WERI-Rb-1 (cell line): ENCODE results near the gene ARVCF.

Experiments used
- DNase-seq: peaks from one replicate; pipeline ENCODE4 v3.0.0-alpha.2; 2020
- H3K27ac ChIP-seq: fragments of 250-450 bp; sonication (Bioruptor Pico); 2 replicates; pipeline ENCODE4 v1.5.1; 2020; ENCODE audit warnings: mild to moderate bottlenecking, moderate library complexity
- H3K27me3 ChIP-seq: fragments of 250-450 bp; sonication (Bioruptor Pico); 2 replicates; pipeline ENCODE4 v1.5.1; 2021; ENCODE audit warnings: mild to moderate bottlenecking, low read depth, moderate library complexity; ENCODE audit not compliant: insufficient read depth, severe bottlenecking
- H3K36me3 ChIP-seq: fragments of 250-450 bp; sonication (Bioruptor Pico); 2 replicates; pipeline ENCODE4 v1.5.1; 2020; ENCODE audit warnings: mild to moderate bottlenecking, moderate library complexity
- H3K4me3 ChIP-seq: 2 replicates; pipeline ENCODE4 v1.5.1; 2011; ENCODE audit warnings: low read depth, mild to moderate bottlenecking, control low read depth, low read length
- H3K9me3 ChIP-seq: fragments of 250-450 bp; sonication (Bioruptor Pico); 2 replicates; pipeline ENCODE4 v1.5.1; 2021; ENCODE audit warnings: mild to moderate bottlenecking, moderate library complexity; ENCODE audit not compliant: severe bottlenecking
- TF ChIP-seq, protein P1 (sequence below): IDR thresholded peaks from 2 replicates; pipeline ENCODE4 v1.5.1; 2011; ENCODE audit warnings: low read depth, mild to moderate bottlenecking, control low read depth, inconsistent platforms, low read length

Gene ARVCF

DNA sequence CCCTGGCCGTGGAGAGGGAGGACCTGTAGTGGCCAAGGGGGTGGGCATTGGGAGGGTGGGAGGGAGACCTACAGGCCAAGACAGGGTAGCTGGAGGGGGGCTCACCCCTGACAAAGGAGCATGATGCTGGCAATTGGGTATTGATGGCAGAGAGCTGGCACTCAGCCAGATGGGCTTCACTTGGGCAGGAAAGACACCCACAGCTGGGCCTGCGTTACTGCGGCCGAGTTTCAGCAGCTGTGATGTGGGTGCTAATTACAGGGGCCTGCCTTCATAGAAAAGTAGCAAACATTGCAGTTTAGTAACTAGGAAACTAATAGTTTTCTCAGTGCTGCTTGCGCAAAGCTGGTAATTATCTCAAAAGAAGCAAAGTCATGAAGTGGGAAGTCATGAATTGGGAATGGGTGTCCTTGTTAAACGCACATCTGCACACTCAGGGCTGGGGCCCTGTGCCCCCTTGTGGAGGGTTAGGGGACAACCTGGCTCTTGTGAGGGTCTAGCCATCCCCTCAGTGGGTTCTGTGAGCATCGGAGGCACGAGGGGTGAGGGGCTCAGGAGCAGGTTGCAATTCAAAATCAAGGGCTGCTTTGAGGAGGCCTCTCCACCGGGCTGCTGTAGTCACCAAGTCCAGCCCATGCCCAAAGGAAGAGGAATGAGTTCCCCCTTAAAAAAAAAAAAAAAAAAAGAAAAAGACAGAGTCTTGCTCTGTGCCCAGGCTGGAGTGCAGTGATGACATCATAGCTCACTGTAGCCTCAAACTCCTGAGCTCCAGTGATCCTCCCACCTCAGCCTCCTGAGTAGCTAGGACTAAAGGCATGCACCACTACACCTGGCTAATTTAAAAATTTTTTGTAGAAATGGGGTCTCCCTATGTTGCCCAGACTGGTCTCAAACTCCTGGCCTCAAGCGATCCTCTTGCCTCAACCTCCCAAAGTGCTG is 50.6 kb downstream of the ARVCF start:
- TF ChIP-seq, protein P1, sequence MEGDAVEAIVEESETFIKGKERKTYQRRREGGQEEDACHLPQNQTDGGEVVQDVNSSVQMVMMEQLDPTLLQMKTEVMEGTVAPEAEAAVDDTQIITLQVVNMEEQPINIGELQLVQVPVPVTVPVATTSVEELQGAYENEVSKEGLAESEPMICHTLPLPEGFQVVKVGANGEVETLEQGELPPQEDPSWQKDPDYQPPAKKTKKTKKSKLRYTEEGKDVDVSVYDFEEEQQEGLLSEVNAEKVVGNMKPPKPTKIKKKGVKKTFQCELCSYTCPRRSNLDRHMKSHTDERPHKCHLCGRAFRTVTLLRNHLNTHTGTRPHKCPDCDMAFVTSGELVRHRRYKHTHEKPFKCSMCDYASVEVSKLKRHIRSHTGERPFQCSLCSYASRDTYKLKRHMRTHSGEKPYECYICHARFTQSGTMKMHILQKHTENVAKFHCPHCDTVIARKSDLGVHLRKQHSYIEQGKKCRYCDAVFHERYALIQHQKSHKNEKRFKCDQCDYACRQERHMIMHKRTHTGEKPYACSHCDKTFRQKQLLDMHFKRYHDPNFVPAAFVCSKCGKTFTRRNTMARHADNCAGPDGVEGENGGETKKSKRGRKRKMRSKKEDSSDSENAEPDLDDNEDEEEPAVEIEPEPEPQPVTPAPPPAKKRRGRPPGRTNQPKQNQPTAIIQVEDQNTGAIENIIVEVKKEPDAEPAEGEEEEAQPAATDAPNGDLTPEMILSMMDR, result peak; percentile 69

DNA sequence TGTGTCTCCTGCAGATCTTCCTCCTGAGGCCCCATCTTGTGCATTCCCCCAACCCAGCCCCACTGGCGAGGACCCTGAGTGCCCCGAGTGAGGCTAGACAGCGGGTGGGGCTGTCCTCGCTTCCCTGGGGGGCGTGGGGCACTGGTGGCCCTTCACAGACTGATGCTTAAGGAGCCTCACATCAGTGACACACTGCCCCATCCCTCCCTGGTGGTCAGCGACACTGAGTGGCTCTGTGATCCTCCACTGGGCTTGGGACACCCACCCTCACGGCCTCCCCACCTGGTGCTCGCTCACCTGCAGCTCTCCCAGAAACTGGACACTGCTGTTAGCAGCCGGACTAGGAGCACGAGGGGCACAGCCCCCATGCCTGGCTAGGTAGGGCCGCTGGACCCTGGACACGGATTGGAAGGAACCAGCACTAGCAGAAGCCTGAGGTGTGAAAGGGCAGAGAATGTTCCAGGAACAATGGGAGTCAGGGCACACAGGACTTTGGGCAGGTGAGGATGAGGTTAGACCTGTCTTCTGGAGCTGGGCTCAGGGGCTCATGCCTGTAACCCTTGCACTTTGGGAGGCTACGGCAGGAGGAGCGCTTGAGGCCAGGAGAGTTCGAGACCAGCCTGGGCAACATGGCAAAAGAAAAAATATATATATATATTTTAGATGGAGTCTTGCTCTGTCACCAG is 51.8 kb downstream of the ARVCF start:
- no peaks in the 10 kb centered on the region for H3K9me3 ChIP-seq
- TF ChIP-seq, protein P1, result no peak
- DNase-seq, result no peak
- H3K4me3 ChIP-seq, result no peak overlapping the region
- H3K36me3 ChIP-seq, result peaks cover 81% of the 10 kb centered on the region
- H3K27me3 ChIP-seq, result no peaks in the 10 kb centered on the region
- H3K27ac ChIP-seq, result no peak overlapping the region

More for the DNA sequence above, 50.6 kb downstream of the ARVCF start:
- Histone ChIP-seq H3K36me3 (peaks cover 91% of the 10 kb centered on the region), H3K9me3 (no peaks in the 10 kb centered on the region), H3K27ac (no peak overlapping the region), H3K27me3 (no peaks in the 10 kb centered on the region), H3K4me3 (no peak overlapping the region)
- no peak for DNase-seq

DNA sequence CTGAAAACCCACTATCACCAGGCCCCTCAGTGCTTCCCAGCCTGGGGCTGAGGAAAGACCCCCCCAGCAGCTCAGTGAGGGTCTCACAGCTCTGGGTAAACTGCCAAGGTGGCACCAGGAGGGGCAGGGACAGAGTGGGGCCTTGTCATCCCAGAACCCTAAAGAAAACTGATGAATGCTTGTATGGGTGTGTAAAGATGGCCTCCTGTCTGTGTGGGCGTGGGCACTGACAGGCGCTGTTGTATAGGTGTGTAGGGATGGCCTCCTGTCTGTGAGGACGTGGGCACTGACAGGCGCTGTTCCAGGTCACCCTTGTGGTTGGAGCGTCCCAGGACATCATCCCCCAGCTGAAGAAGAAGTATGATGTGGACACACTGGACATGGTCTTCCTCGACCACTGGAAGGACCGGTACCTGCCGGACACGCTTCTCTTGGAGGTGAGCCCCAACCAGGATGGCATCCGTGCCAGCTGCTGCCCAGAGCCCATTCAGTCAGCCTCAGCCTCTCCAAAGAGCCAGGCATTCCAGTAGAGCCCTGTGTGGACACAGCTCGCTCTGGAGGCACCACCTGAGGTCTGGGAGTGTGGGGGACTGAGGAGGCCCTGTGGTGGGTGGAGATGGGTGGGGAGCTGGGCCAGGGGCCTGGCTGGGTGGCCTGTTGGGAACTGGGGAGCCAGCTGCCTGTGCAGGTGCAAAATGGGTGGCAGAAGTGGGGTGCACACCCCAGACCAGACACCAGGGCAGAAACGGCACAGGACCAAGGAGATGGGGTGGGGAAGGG is 52.6 kb downstream of the ARVCF start:
- H3K27ac ChIP-seq, result no peak overlapping the region
- TF ChIP-seq, protein P1, result no peak

DNA sequence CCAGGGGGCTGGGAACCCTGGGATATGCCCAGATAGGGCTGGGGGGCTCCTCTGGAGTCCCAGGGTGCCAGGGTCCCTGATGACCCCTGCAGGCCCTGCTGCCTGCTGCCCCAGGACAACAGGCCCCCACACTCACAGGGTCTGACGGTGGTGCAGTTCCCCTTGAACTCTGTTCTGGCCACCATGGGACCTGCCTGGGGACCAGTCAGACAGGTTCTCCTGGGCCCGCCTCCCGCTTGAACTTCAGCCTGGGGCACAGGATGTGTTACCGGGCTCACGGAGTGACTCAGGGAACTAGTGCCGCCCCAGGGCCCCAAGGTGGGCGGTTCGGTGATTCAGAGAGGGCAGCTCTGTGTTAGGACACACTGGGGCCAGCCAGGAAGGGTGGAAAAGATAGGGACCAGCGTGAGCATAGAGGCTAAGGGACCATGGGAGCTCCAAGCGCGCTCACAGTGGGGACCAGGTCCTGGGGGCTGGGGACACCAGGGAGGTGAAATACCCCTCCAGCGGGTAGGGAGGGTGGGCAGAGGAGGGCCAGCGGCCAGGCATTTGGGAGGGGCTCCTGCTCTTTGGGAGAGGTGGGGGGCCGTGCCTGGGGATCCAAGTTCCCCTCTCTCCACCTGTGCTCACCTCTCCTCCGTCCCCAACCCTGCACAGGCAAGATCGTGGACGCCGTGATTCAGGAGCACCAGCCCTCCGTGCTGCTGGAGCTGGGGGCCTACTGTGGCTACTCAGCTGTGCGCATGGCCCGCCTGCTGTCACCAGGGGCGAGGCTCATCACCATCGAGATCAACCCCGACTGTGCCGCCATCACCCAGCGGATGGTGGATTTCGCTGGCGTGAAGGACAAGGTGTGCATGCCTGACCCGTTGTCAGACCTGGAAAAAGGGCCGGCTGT is 53.5 kb downstream of the ARVCF start:
- no peak for DNase-seq
- Histone ChIP-seq H3K4me3 (no peak overlapping the region), H3K36me3 (peaks cover 64% of the 10 kb centered on the region), H3K27me3 (no peaks in the 10 kb centered on the region), H3K9me3 (no peaks in the 10 kb centered on the region), H3K27ac (no peak overlapping the region)
- TF ChIP-seq, protein P1, result no peak

More for the DNA sequence above, 52.6 kb downstream of the ARVCF start:
- H3K4me3 ChIP-seq, result no peak overlapping the region
- no peak for DNase-seq
- no peaks in the 10 kb centered on the region for H3K9me3 ChIP-seq
- no peaks in the 10 kb centered on the region for H3K27me3 ChIP-seq
- H3K36me3 ChIP-seq, result peaks cover 73% of the 10 kb centered on the region
